Measurements from ENCODE around the gene VTI1A.

The VTI1A gene

GRCh38 chr10:112644265-112644645, 197.2 kb downstream of the VTI1A start:
- no peak for DNase-seq

DNA sequence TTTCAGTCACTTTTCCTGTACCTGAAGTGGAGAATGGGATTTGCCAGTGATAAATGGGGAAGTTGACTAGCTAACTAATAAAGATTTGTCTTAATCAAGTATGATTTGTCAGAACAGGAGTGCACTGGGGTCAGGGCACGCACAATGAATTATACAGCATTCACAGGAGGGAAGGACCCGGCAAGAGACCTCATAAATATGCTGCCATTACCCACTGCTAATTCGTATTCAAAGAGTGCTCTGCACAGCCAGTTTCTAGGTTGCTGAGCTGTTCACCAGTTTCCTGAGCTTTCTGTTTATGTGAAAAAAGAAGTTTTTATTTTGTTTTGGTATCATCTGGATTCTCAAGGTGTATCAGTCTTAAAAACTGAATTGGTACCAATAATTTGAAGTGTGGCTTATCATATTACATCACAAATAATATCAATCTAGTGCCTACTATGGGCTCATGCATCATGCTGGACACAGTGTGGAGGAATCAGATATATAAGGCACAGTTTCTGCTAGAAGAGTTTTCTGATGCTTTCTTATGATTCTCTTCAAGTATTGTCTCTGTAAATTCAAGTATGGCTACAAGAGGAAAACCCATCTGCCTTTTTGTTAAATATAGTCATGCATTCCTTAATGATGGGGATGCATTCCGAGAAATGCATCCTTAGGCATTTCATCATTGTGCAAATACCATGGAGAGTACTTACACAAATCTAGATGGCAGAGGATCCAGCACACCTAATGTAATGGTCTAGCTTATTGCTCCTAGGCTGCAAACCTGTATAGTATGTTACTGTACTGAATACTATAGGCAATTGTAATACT, 202.2 kb downstream of the VTI1A start:
- no peak for DNase-seq

- no peak for DNase-seq
Observed at GRCh38 chr10:112649822-112650152, 202.8 kb downstream of the VTI1A start.

- DNase-seq = no peak
Observed at GRCh38 chr10:112650588-112651030, 203.6 kb downstream of the VTI1A start.

DNA sequence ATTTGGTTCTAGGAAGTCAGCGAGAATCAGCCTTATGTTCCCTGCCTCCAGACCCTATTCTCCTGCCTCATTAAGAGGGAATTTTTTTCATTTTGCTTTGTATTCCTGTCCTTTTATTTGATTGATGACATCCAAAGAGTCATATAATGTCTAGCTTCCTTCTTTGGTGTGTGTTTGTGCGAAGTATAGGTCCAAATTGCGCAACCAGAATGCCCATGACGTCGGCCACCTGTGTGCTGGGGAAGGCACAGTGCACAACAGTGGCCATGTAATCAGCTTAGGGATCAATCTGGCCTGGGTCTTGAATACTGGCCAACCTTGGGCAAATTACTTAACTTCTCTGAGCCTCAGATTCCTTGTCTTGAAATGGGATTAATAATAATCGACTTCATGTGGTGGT, 206.2 kb downstream of the VTI1A start:
- no peak for DNase-seq

GRCh38 chr10:112653851-112654250, 206.8 kb downstream of the VTI1A start:
- DNase-seq = no peak

DNA sequence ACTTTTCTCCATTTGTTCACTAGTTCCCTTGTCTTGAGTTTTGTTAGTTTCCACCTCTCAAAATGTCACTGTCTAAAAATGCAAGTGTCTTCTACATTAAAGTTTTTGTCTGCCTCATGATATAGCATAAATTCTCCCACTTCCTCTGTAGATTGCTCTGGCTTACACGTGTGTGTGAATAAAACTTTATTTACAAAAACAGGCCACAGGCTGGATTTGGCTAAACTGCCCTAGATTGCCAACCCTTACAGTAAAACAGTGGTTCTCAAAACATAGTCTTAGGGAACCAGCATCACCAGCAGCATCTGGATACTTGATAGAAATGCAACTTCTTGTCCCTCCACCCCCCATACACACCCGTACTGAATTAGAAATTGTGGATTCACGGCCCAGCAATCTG, 207.8 kb downstream of the VTI1A start:
- no peak for DNase-seq

- DNase-seq = no peak
Observed at GRCh38 chr10:112655722-112656121, 208.7 kb downstream of the VTI1A start.

GRCh38 chr10:112658465-112658864, 211.4 kb downstream of the VTI1A start:
- DNase-seq = no peak

DNA sequence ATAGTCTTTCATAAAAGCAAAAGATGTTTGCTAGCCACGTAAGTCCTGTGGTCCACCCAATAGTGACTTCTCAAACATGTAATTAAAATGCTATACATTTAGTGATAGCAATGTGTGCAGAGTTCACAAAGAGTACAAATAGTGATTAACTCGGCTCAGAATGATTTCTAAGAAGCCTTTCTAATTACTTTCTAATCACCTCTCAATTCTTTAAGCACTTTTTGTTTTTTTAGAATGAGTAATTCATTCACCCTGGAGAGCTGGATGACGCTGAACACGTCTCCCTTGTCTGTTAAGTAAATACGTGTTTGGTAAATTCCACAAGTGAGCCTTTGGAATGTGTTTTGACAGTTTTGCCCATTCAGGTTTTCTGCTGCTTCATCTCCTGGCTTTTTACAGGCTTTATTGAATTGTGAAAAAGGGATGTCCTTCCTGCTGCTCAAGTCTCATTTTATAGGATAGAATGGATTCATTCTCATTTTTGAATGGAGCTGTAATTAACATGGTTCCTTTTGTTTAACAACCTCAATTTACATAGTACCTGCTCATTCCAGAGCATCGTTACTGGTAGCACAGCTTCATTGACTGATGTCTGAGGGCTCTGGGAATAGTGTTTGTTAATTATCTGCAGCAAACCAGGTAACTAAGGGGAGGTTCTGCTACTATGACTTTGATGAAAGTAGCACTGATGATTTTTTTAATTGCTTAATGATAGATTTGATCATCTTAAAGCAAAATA, 212.1 kb downstream of the VTI1A start:
- no peak for DNase-seq

DNA sequence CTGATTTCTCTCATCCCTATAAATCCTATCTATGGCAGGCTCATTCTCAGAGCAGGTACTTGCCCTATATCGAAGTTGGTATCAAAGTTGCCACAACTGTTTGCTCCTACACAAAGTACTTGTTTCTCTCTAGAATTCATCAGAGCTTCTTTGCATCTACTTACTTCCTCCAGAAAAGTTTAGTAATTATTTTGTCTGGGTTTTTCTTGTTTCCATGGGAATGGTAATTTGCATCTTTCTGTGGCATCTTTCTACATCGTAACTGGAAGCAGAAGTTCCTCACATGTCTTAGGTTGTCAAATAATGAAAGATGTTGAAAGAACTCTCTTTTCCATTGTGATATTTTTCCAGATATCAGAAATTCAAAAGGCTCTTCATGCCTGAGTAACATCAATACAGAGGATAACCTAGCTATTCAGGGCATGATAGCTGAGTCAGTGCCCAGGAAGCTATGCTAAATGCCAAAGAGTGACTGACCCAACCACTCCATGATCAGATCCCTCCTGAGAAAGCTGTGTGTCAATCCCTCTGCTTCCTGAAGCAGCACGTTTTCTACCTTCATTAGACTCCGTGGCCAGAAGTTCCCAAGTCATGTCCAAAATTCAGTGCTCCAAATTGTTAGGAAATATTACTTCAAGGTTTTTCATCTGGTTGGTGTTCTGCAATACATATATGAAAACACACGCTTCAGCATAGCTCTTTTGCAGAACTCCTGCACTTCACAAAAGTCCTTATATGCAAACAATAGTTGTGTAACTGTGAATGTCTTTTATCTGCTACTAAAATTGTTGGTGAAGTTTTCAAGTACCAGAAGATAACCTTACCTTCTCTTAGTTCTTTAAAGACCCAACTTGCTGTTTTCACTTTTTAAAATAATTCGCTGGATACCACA, 216.5 kb downstream of the VTI1A start:
- no peak for DNase-seq

- DNase-seq = no peak
Observed at GRCh38 chr10:112666094-112666493, 219.1 kb downstream of the VTI1A start.

GRCh38 chr10:112669989-112670388, 223.0 kb downstream of the VTI1A start:
- DNase-seq = no peak

DNA sequence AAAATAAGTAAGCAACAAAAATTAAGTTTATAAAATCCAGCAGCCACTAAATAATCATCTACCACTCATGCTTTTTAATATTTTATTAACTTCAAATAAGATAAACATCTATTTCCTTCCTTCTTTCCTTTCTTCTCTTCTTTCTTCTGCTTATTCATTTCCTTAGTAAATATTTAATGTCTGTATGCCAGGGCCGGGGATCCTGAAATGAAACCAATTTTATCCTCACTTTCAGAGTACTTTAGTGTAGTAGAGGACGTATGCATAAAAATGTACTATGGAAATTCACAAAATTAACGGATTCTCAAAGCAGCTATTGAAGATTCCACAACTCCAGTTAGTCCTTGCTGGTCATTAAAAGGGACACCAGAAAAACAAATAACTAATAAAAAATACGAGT, 224.7 kb downstream of the VTI1A start:
- no peak for DNase-seq

GRCh38 chr10:112672706-112673105, 225.7 kb downstream of the VTI1A start:
- no peak for DNase-seq

GRCh38 chr10:112675560-112676083, 228.6 kb downstream of the VTI1A start:
- DNase-seq = no peak

GRCh38 chr10:112677689-112678088, 230.7 kb downstream of the VTI1A start:
- no peak for DNase-seq

- no peak for DNase-seq
Observed at GRCh38 chr10:112678581-112678980, 231.6 kb downstream of the VTI1A start.

DNA sequence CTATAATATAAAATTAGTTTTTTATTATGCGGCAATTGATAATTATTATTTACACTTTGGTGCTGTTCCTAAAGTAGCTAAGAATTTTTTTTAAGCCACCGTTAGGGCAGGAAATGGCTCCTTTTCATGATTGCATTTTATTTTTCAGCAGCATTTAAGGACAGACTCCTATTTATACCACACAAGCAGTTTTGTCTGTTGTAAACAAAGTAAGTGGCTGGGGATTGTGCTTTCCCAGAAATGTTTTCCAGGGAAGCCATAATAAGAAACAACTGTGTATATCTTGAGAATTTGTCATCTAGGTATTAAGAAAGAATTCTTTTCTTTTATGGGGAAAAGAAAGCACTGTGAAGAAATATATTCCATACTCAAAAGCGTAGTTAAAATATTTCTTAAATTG, 232.0 kb downstream of the VTI1A start:
- no peak for DNase-seq

DNA sequence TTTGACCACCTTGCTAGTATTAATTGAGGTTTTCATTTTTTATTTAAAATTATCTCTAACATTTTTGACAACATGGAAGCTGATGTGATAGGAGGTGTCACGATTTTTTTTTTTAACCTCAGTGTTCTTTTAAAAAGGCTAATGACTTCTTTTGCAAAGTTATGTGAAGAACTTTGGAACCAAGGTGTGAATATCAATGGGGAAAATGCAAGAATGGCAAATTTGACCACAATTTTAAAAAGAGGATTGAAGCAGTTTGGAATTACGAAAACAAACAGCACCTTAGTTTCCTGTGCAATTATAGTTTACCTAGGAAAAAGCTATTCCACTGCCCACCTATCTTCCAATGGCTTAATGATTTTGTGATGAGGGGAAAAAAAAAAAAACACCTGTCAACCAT, 232.4 kb downstream of the VTI1A start:
- DNase-seq = no peak

GRCh38 chr10:112680586-112680985, 233.6 kb downstream of the VTI1A start:
- DNase-seq = no peak

- DNase-seq = no peak
Observed at GRCh38 chr10:112687647-112688046, 240.6 kb downstream of the VTI1A start.
